Right cardiac atrium (tissue), 5 donors: ENCODE data around the gene GSTA2. TPM values are rescaled to one million over a fixed set of nuclear protein-coding genes. Genes with fewer than 3 reads are reported as not detected.
"Not testable (repeated sequence)": the region's sequence is repeated elsewhere in the genome, so short reads cannot be mapped to it uniquely, and the experiment has no call there.

Experiments used
- ATAC-seq, 2 donors: fragments of 200-7000 bp; cut with Tn5 transposase; one replicate each; pipeline versions ENCODE4 v1.8.0 to v1.9.1; 2020; ENCODE audit warnings: moderate library complexity in 2 of 2, mild to moderate bottlenecking in 1 of 2
- DNase-seq, 3 donors: peaks; one replicate each; pipeline ENCODE4 v3.0.0-alpha.2; 2020
- H3K27ac ChIP-seq: one replicate; pipeline ENCODE4 v1.5.1; 2013; ENCODE audit warnings: mild to moderate bottlenecking, low read length, control low read depth, moderate library complexity
- H3K27me3 ChIP-seq: one replicate; pipeline ENCODE4 v1.6.1; 2013; ENCODE audit not compliant: control insufficient read depth, insufficient read depth
- H3K4me1 ChIP-seq: one replicate; pipeline ENCODE4 v1.6.1; 2013; ENCODE audit warnings: low read length; ENCODE audit not compliant: control insufficient read depth, insufficient read depth
- H3K4me3 ChIP-seq: one replicate; pipeline ENCODE4 v1.5.1; 2013; ENCODE audit warnings: low read length, control low read depth
- H3K9me3 ChIP-seq: one replicate; pipeline ENCODE4 v1.6.1; 2013; ENCODE audit warnings: low read length; ENCODE audit not compliant: control insufficient read depth
- WGBS: extraction: QIAGEN DNeasy Blood & Tissue Kit; methylation state at CpG from one replicate; pipeline ENCODE4 v1.1.7; 2013; 5-methylcytosine and 5-hydroxymethylcytosine counted together
- intact Hi-C, 4 donors: fragments of 100-400 bp; cut with DNase I; formaldehyde crosslinking; loops; one replicate each; pipeline versions ENCODE4 v1.11.0 to v1.14.0; 2022 to 2023
- long read RNA-seq, 4 donors: library from polyadenylated mRNA; unstranded; transcript quantifications; one replicate each; pipeline ENCODE4 v2.0.0, GENCODE V29; 2020 to 2021
- polyA plus RNA-seq: library from polyadenylated mRNA; stranded (reverse); fragments of 200-250 nt; gene quantifications from one replicate; pipeline ENCODE4 v1.2.3, GENCODE V29; 2013
- total RNA-seq, 4 donors: library from RNA; stranded (reverse); fragmentation: NEBNext Ultra II Directional; extraction: Animal tissue kit (Norgen Biotek cat#: 25700); gene quantifications; one replicate each; pipeline ENCODE4 v1.2.1, GENCODE V29; 2021
- donor health status: healthy with polysubstance abuse.
- donor health status: DM: no; HTN: yes; CAD: no.
- donor health status: DM: no; HTN: no; CAD: no.
- donor health status: DM: no; HTN: yes; CAD: no; lungs with severe emphysema.
- donor health status: DM: yes; HTN: yes; CAD: no.

The GSTA2 gene
- total RNA-seq: not detected
- not detected for polyA plus RNA-seq
- long read RNA-seq, donor 1: 0 reads
- long read RNA-seq, donor 2: 0 reads
- long read RNA-seq, donor 3: 0 reads
- long read RNA-seq, donor 4: 0 reads

GRCh38 chr6:52763322-52763916 lies at the start of gene GSTA2:
TSS of gene GSTA2 (minus strand) at chr6:52763475. CDS start at chr6:52757947, 5,528 bp downstream.
- intact Hi-C loops: not testable (repeated sequence)
- WGBS: 63% methylated on average over 2 of the region's 2 CpGs

GRCh38 chr6:52809777-52810176 lies 46.5 kb upstream of the GSTA2 start:
- DNase-seq, H3K27ac ChIP-seq, H3K4me3 ChIP-seq, intact Hi-C loops, H3K9me3 ChIP-seq, H3K27me3 ChIP-seq, ATAC-seq, H3K4me1 ChIP-seq: not testable (repeated sequence)
- WGBS: 79% methylated on average over 4 of the region's 4 CpGs

More at GRCh38 chr6:52763322-52763916, at the start of gene GSTA2:
- not testable (repeated sequence) for H3K27ac ChIP-seq, ATAC-seq, H3K4me3 ChIP-seq, H3K9me3 ChIP-seq, H3K27me3 ChIP-seq, DNase-seq, H3K4me1 ChIP-seq

- Histone ChIP-seq H3K4me1 (no peaks in the 10 kb centered on the region), H3K27ac (no peak overlapping the region), H3K9me3 (no peaks in the 10 kb centered on the region), H3K27me3 (no peaks in the 10 kb centered on the region), H3K4me3 (no peak overlapping the region)
- 94% methylated on average over 5 of the region's 5 CpGs for WGBS
- intact Hi-C loops: no loop called here
- DNase-seq (no peak), ATAC-seq (no peak)
These were observed 45.4 kb upstream of the GSTA2 start for GRCh38 chr6:52808660-52809059.

GRCh38 chr6:52803668-52804255 lies 40.5 kb upstream of the GSTA2 start, which contains the start of gene GSTA1:
TSS of gene GSTA1 (minus strand) at chr6:52803816. CDS start at chr6:52799267, 4,549 bp downstream.
- ATAC-seq, H3K4me3 ChIP-seq, H3K9me3 ChIP-seq, H3K4me1 ChIP-seq, intact Hi-C loops, H3K27ac ChIP-seq, H3K27me3 ChIP-seq, DNase-seq: not testable (repeated sequence)
- WGBS: 54% methylated on average over 5 of the region's 5 CpGs

GRCh38 chr6:52802806-52803205 lies 39.5 kb upstream of the GSTA2 start:
- Histone ChIP-seq H3K4me3 (no peak overlapping the region), H3K4me1 (no peaks in the 10 kb centered on the region), H3K27me3 (no peaks in the 10 kb centered on the region), H3K27ac (no peak overlapping the region), H3K9me3 (no peaks in the 10 kb centered on the region)
- ATAC-seq (no peak), DNase-seq (no peak)
- intact Hi-C loops: no loop called here
- WGBS: 85% methylated on average over 1 of the region's 1 CpG

- Histone ChIP-seq H3K4me3 (no peak overlapping the region), H3K4me1 (no peaks in the 10 kb centered on the region), H3K27me3 (no peaks in the 10 kb centered on the region), H3K9me3 (no peaks in the 10 kb centered on the region), H3K27ac (no peak overlapping the region)
- DNase-seq: no peak
- intact Hi-C loops: no loop called here
- ATAC-seq: no peak
- 80% methylated on average over 2 of the region's 2 CpGs for WGBS
These were observed 38.0 kb upstream of the GSTA2 start for GRCh38 chr6:52801188-52801841.

- H3K4me3 ChIP-seq, DNase-seq, H3K9me3 ChIP-seq, intact Hi-C loops, H3K27ac ChIP-seq, H3K4me1 ChIP-seq, H3K27me3 ChIP-seq, ATAC-seq: not testable (repeated sequence)
- WGBS: 75% methylated on average over 1 of the region's 1 CpG
These were observed 36.0 kb upstream of the GSTA2 start for GRCh38 chr6:52799272-52799671.

- H3K9me3 ChIP-seq, DNase-seq, H3K27me3 ChIP-seq, H3K27ac ChIP-seq, H3K4me1 ChIP-seq, intact Hi-C loops, H3K4me3 ChIP-seq, ATAC-seq: not testable (repeated sequence)
- 82% methylated on average over 2 of the region's 2 CpGs for WGBS
These were observed 31.1 kb upstream of the GSTA2 start for GRCh38 chr6:52794366-52794765.

GRCh38 chr6:52790861-52791260 lies 27.6 kb upstream of the GSTA2 start:
- H3K9me3 ChIP-seq: no peaks in the 10 kb centered on the region

GRCh38 chr6:52789658-52790057 lies 26.4 kb upstream of the GSTA2 start:
- H3K27ac ChIP-seq, H3K4me3 ChIP-seq, H3K4me1 ChIP-seq, intact Hi-C loops, DNase-seq, H3K9me3 ChIP-seq, H3K27me3 ChIP-seq, ATAC-seq: not testable (repeated sequence)
- 80% methylated on average over 1 of the region's 1 CpG for WGBS

More at GRCh38 chr6:52790861-52791260, 27.6 kb upstream of the GSTA2 start:
- intact Hi-C loops: no loop called here
- WGBS: 0% methylated on average over 1 of the region's 1 CpG
- no peak overlapping the region for H3K27ac ChIP-seq
- DNase-seq: no peak
- no peaks in the 10 kb centered on the region for H3K27me3 ChIP-seq
- no peak for ATAC-seq
- no peaks in the 10 kb centered on the region for H3K4me1 ChIP-seq
- H3K4me3 ChIP-seq: no peak overlapping the region

- WGBS: 61% methylated on average over 3 of the region's 3 CpGs
- intact Hi-C loops: no loop called here
- DNase-seq (no peak), ATAC-seq (no peak)
- H3K4me1 ChIP-seq: no peaks in the 10 kb centered on the region
- H3K9me3 ChIP-seq: no peaks in the 10 kb centered on the region
- H3K27me3 ChIP-seq: no peaks in the 10 kb centered on the region
- no peak overlapping the region for H3K27ac ChIP-seq
- H3K4me3 ChIP-seq: no peak overlapping the region
These were observed 25.2 kb upstream of the GSTA2 start for GRCh38 chr6:52788478-52788877.
